Coronary artery (tissue), 2 donors: ENCODE measurements around the gene CNTN1.

Experiments used
- DNase-seq: peaks from one replicate; pipeline ENCODE4 v3.0.0-alpha.2; 2017; ENCODE audit warnings: low spot score
- H3K27ac ChIP-seq, 2 donors: fragments of 200-600 bp; sonication (generic); one replicate each; pipeline ENCODE4 v1.5.1; 2016 to 2019
- H3K4me3 ChIP-seq: fragments of 200-600 bp; sonication (generic); 2 replicates; pipeline ENCODE4 v1.5.1; 2016; ENCODE audit warnings: mild to moderate bottlenecking, moderate library complexity
- TF ChIP-seq, protein P1 (sequence below): fragments of 200-600 bp; sonication (generic); IDR thresholded peaks from one replicate; pipeline ENCODE4 v1.5.1; 2019; ENCODE audit warnings: antibody characterized with exemption

Gene CNTN1

DNA sequence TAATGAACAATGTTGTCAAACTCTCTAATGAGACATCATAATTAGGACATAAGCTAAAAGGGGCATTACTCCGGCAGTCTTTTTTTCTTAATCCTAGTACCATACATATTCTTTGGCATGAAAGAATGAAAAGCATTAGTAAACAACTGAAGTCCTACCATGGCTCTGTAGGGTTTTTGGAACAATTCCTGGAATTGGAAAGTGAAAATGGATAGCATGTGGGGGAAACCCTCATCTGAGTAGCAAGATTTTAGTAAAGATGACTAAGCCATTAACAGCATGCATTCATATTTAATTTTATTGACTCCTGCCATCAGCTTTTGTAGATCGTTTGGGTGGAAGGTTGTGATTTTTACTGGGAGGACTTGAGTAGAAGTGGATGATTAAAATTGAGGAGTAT lies 279.7 kb downstream of the CNTN1 start:
- TF ChIP-seq, protein P1, sequence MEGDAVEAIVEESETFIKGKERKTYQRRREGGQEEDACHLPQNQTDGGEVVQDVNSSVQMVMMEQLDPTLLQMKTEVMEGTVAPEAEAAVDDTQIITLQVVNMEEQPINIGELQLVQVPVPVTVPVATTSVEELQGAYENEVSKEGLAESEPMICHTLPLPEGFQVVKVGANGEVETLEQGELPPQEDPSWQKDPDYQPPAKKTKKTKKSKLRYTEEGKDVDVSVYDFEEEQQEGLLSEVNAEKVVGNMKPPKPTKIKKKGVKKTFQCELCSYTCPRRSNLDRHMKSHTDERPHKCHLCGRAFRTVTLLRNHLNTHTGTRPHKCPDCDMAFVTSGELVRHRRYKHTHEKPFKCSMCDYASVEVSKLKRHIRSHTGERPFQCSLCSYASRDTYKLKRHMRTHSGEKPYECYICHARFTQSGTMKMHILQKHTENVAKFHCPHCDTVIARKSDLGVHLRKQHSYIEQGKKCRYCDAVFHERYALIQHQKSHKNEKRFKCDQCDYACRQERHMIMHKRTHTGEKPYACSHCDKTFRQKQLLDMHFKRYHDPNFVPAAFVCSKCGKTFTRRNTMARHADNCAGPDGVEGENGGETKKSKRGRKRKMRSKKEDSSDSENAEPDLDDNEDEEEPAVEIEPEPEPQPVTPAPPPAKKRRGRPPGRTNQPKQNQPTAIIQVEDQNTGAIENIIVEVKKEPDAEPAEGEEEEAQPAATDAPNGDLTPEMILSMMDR: no peak
- Histone ChIP-seq H3K27ac (no peak overlapping the region), H3K4me3 (no peak overlapping the region)
- DNase-seq: no peak

DNA sequence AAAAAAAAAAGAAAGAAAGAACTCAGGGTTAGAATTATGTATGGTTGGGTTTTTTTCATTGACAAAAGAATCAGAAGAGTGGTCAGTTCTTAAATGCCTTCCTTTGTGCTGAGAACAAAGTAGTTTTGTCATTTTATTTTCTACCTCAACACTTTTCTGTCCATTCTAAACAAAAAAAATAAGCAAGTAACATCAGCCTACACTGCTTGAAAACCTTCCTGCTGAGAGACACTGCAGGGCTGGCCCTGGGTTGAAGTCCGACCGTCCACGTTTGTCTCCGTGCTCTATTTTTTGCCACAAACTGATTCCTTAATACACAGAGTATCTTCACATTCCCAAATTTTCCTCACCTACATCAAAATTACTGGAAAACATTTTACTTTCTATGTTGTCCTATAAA lies 284.3 kb downstream of the CNTN1 start:
- no peak overlapping the region for H3K27ac ChIP-seq
- no peak overlapping the region for H3K4me3 ChIP-seq
- no peak for DNase-seq
- TF ChIP-seq, protein P1: no peak

DNA sequence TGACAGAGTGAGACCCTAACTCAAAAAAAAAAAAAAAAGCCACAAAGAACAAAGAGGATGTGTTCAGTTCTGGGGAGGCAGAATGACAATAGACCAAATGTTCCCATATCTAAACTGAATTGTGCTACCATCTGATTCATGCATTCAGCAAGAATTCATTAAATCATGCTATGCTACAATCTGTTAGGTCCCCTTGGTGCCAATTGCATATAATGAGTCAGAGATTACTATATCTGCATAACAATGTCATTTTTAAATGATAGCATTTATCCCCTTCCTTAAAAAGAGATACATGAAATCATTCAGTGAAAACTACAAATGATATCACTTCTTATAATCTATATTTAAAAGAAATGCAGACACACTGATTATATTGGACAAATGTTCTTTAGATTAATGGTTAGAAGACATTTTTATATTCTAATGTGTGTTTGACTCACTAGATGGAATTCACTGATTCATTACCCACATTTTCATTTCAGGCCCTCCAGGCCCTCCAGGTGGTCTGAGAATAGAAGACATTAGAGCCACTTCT lies 288.3 kb downstream of the CNTN1 start:
- no peak overlapping the region for H3K4me3 ChIP-seq
- H3K27ac ChIP-seq: no peak overlapping the region
- TF ChIP-seq, protein P1: no peak
- DNase-seq: no peak

DNA sequence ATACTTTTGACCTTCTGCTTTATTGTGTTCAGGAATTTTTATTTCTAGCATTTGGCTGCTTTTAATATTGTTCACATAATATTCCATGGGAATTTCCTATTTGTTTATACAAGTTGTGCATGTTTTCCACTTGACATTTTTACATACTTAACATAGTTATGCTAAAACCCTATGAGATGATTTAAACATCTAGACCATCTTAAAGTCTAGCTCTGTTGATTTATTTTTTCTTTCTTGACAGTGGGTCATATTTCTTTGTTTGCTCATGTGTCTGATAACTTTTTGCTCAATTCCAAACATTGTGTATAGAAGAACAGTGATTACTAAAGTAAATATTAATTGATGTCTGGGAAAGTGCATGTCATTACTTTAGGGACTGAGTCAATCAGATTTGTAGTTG lies 293.8 kb downstream of the CNTN1 start:
- TF ChIP-seq, protein P1: no peak
- Histone ChIP-seq H3K4me3 (no peak overlapping the region), H3K27ac (no peak overlapping the region)
- DNase-seq: no peak

DNA sequence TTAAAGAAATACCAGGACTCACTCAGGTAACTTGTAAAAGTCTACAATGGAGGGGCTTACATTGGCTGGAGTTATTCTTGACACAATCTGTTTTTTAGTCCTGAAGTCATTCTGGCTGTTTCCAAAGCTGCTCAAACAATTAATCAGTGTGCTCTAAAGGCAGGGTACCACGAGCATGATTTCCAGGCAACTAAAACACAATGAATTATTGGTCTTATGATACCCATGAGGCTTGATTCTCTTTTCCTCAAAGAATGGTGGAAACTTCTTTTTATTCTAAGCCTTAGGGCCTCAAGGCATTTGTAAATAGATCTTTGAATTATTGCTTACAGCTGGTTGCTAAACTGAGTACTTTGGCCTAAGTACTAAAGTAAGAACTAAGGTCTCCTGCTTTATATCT lies 296.1 kb downstream of the CNTN1 start:
- no peak for DNase-seq
- no peak overlapping the region for H3K4me3 ChIP-seq
- no peak overlapping the region for H3K27ac ChIP-seq
- TF ChIP-seq, protein P1: no peak

DNA sequence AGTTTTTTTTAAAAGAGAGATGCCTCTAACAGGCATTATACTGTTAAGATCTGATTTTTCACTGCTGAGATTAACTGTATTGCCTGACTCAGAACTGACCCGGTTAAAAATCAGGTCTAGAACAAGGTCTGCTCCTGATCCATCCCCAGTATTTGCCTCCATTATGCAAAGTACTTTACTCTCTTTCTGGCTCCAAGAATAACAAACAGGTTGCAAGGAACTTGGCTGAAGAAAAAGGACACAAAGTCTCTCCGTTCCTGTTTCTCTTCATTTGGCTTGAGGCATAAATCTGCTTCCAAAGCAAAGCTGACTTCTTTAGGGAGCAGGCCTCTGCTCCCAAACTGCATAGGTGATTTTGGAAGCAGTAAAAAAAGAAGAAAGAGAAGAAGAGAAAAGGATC lies 296.6 kb downstream of the CNTN1 start:
- TF ChIP-seq, protein P1: no peak
- no peak for DNase-seq
- H3K27ac ChIP-seq: no peak overlapping the region
- H3K4me3 ChIP-seq: no peak overlapping the region

DNA sequence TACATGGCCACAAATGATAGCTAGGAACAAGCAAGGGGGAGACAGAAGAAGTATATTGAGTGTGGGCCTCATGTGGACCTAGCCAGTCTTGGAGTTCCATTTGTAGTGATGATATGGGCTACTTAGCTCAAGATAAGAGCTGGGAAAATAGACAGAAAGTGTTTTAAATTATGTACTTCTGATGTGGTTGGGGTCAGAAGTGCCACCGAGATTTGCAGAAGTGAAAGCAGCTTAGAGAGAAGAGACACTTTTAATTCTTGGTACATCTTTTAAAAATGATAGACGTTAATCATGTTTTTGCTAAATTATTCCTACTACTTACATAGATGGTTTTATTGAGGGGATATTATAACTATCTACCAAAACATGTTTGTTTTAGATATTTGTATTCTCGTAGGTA lies 297.5 kb downstream of the CNTN1 start:
- TF ChIP-seq, protein P1: no peak
- Histone ChIP-seq H3K4me3 (no peak overlapping the region), H3K27ac (no peak overlapping the region)
- no peak for DNase-seq
